GM21576 (cell line): ENCODE results near the gene HMX1.

Experiments
- ATAC-seq: cut with Tn5 transposase; IDR thresholded peaks from one replicate; pipeline ENCODE4 v1.9.1; 2021; ENCODE audit warnings: mild to moderate bottlenecking, moderate library complexity; ENCODE audit not compliant: unreplicated experiment

Gene HMX1

GRCh38 chr4:8843597-8843996, 28.0 kb downstream of the HMX1 start:
- no peak for ATAC-seq

- ATAC-seq = no peak
Observed at GRCh38 chr4:8842614-8843013, 29.0 kb downstream of the HMX1 start.

GRCh38 chr4:8841678-8842268, 29.9 kb downstream of the HMX1 start:
- no peak for ATAC-seq

DNA sequence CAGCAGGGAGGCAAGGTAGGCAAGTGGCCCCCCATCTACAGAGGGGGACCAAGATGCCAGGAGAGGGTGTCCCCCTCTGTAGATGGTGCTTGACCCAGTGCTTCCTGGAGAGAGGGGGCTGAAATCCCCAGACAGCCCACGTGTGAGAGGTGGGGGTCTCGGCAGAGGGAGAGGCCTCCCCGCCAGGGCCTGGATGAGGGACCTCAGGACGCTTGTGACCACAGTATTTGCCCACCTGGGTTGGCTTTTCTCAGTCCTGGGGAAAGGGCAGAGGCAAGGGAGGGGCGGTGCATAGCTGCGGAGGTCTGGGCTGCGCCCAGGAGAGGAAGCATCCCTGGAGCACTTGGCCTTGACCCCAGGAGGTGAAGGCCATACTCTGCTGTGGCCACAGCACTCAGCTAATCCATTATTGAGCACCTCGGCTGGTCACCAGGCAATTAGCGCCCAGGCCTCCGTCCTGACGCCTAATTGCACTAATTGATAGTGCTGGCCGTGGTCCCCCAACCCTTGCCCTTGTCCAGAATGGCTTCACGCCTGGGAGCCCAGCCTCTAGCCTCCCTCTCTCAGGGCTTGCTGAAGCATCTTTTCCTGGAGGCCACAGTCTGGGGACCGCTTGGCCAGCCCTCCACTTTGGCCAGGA, 30.7 kb downstream of the HMX1 start:
- ATAC-seq = no peak

GRCh38 chr4:8840006-8840793, 31.4 kb downstream of the HMX1 start:
- no peak for ATAC-seq

DNA sequence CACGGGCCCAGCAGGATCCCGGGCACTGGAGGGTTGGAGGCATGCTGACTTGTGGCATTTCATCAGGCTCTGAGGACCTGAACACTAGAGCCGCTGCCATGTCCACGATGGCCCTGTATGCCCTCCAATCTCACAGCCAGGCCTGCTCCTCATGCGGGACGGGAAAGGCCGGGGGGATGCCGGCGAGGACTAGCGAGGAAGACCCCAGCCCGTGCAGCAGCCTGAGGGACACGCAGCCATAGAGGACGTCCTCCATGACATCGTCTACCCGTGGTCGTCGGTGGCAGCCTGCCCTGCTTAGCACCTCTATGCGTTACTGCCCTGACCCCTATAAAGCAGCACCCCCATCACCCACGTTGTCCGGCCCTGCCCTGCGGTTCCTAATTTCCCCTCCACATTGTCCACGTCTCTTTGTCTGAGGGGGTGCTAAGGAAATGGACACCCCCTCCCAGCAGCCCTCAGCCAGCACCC, 32.6 kb downstream of the HMX1 start:
- ATAC-seq = no peak

GRCh38 chr4:8838296-8838960, 33.2 kb downstream of the HMX1 start:
- ATAC-seq = no peak

DNA sequence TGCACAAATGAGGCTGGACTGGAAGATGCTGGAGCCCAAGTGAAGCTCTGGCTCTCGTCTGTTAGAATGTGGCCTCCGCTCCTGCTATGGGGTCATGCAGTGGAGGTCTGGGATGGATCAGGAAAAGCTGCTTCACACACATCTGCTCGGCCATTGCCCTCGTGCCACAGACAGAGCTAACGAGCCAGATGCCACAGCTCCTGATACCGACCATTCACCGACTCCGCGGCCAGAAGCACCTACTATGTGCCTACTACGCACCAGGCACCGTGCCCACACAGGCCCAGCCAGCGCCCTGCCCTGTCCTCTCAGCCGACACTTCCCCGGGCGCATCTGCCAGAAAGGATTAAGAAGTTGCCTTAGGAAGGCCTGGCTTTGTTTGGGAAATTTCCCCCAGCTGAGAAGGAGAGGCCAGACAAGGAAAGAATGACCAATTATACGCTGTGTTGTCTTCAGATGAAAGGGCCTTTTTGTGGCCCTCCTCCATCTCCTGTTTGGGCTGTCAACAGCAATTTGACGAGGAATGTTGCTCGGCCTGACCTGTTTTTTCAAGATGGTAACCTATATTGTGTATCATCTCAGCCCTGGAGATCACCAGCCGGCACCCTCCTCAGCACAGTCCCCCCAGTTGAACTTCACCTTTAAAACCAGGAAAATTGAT, 34.3 kb downstream of the HMX1 start:
- ATAC-seq = no peak

GRCh38 chr4:8836664-8837171, 34.9 kb downstream of the HMX1 start:
- ATAC-seq = no peak

GRCh38 chr4:8835521-8836365, 35.9 kb downstream of the HMX1 start:
- ATAC-seq = no peak

DNA sequence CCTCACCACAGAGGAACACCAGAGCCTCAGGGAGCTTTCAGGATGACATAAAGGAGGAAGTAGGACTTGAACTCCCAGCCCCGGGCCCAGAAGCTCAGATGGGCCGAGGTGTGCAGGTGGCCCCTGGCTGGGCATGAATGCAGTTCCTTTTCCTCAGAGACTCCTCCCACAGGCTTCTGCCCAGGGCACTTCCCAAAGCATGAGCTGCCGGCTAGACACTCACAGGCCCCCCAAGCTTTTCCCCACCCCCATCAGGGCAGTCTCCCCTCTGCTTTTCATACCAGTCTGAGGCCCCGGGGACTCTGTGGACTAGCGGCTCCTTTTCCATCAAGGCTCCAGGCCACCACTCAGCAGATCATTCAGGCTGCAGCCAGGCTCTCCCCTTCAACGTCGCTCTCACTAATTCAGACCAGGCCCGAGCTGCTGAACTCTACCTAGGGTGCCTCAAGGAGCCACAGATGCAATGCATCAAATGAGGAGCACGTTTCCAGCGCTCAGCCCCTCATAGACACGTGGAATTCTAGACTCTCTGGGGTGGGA, 36.9 kb downstream of the HMX1 start:
- no peak for ATAC-seq

DNA sequence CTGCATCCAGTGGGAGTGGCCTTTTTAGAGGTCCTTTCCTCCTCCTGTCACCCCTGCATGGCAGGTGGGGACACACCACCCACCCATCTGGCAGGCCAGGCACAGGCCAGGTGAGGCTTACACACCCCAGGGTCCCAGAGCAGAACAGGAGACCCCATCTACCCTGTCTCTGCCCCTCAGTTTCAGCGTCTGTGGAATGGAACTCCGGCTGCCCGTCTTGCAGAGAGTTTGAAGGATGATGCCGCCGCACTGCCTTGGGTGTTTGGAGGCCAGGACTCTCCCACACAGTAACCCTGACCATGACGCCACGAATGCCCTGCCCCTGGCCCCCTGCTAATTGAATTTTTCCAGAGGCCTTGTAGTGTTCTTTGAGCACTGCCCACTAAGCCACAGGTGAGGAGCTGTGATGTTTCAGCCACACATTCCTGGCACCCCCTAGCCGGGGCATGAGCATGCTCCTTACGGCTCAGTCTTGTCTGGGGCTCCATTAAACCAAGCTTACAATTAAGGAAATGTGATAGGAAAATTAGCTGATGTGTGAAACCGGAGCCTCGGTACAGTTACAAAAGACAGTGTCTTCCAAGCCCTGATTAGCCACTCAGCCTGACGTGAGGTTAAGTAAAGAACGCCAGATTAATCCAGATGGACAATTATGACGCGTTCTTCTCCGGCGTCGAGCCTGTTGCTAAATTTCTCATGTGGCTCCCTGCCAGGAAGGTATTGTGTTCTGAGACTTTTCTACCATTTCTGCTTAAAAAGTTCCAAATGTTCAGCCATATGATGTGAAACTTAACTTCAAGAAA, 39.3 kb downstream of the HMX1 start:
- no peak for ATAC-seq

GRCh38 chr4:8831221-8832112, 40.2 kb downstream of the HMX1 start:
- ATAC-seq = no peak

DNA sequence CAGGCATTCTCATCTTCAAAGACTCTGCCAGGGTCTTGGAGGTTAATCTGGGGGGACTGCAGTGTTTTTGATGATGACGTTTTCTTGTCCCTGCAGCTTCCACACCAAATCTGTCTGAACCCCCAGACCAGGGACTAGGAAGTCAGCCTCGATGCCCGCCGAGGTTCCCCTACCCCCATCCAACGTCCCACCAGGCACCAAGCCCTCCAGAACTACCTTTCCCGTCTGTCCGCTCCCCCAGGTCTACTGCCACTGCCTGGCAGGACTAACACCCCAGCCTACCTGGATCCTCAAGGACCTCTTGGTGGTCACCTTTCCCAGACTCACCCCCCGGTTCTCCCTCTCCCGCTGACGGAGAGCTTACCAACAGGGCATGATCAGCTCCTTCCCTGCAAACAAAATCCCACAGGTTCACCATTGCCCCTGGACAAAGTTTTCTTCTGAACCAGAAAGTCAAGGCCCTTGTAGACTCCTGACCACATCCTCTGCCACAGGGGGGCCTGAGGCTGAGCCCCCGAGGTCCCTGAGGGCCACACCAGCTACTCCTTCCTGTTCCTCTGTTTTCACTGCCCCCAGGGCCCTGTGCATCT, 40.9 kb downstream of the HMX1 start:
- ATAC-seq = no peak

GRCh38 chr4:8830056-8830455, 41.6 kb downstream of the HMX1 start:
- no peak for ATAC-seq

- no peak for ATAC-seq
Observed at GRCh38 chr4:8829584-8829983, 42.1 kb downstream of the HMX1 start.

DNA sequence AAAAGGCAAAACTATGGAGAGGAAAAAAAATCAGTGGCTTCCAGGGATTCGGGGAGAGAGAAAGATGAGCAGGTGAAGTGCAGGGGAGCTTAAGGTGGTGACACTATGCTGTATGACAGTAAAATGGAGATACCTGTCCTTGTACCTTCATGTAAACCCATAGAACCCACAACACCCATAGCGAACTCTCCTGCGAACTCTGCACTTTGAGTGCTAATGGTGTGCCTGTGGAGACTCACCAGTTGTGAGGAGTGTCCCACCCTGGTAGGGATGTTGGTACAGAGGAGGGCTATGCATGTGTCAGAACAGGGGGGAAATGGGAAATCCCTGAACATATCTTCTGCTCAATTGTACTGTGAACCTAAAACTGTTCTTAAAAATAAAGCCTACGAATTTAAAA, 42.8 kb downstream of the HMX1 start:
- ATAC-seq = no peak
